Mesenteric fat pad (tissue), 1 donor: ENCODE results near the gene KDM4B. TPM values are rescaled to one million over a fixed set of nuclear protein-coding genes. Genes with fewer than 3 reads are reported as not detected.
"Not testable (repeated sequence)": the region's sequence is repeated elsewhere in the genome, so short reads cannot be mapped to it uniquely, and the experiment has no call there.

ENCODE experiments used
- DNase-seq: peaks from one replicate; pipeline ENCODE4 v3.0.0-alpha.2; 2020; ENCODE audit warnings: low spot score
- total RNA-seq: library from RNA; stranded (reverse); fragmentation: NEBNext Ultra II Directional; extraction: Animal tissue kit (Norgen Biotek cat#: 25700); gene quantifications from one replicate; pipeline ENCODE4 v1.2.1, GENCODE V29; 2021
- donor health status: DM: yes; HTN: yes; CAD: no.

The KDM4B gene
- total RNA-seq, 1 donor from 2014 or later: 46.1 TPM

GRCh38 chr19:5012688-5013457, 44.0 kb downstream of the KDM4B start:
- no peak for DNase-seq

DNA sequence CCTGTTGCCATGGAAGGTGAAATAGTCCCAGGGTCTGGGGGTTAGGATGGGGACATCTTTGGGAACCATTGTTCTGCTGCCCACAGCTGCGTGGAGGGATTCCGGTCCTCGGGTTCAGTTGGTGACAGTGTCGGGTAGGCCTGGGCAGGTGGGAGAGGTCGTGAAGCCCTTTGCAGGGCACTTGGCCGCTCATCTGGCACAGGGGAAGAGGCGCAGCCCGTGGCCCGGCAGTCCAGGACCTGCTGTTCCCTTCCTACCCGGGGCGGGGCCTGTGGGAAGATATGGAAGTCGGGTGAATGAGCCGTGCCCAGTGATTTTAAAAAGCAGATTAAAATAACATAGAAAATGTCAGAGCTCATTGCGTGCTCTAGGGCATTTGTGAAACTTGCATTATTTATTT, 44.8 kb downstream of the KDM4B start:
- DNase-seq: no peak

DNA sequence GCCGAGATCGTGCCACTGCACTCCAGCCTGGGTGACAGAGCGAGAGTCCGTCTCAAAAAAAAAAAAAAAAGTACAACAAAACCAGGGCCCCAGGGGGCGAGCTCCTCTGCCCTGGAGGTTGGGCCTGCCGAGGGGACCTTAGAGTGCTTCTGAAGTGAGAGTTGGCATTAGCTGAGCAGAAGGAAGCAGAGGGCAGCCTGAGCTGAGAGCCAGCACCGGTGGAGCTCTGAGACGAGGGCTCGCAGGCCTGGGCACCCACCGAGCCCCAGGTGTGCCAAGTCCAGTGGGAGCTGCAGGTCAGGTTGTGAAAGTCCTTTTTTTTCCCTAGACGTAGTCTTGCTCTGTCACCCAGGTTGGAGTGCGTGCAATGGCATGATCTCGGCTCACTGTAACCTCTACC, 46.0 kb downstream of the KDM4B start:
- DNase-seq: no peak

DNA sequence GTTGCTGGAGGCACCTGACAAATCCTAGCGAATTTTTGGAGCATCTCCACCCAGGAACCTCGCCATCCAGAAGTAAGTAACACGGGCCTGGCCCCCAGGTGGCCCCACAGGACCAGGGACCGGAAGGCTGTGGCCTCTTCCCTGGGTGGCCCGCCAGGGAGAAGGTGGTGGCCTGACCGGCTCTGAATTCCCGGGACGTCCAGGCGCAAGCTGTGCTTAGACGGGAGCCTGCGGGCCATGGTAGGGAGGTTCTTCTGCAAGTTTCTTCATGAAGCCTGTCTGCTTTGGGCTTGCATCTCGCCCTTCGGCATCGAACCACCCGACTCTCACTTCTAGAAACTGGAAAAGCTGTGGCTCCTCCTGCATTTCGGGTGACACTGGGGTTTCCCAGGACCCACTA, 47.4 kb downstream of the KDM4B start:
- DNase-seq: no peak

DNA sequence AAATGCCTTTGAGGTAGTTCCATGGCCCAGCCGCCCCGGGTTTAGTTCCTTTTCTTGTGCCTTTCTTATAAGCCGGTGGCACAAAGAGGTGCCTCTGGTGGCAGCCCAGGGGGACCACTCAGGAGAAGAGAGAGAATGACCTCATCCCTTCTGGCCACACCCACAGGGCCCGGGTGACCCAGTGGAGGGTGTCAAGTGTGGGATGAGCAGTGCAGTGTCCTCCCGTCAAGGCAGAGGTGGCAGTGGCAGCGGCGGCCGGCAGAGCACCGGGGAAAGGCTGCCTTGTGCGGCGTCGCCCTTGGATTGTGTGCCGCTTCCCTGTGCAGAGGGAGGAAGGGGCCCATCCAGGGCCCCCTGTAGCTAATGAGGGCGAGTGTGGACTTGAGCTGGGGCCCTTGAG, 47.9 kb downstream of the KDM4B start:
- DNase-seq: no peak

- DNase-seq: no peak
Observed at GRCh38 chr19:5017235-5017634, 48.3 kb downstream of the KDM4B start.

GRCh38 chr19:5018224-5019015, 49.5 kb downstream of the KDM4B start:
- DNase-seq: no peak

DNA sequence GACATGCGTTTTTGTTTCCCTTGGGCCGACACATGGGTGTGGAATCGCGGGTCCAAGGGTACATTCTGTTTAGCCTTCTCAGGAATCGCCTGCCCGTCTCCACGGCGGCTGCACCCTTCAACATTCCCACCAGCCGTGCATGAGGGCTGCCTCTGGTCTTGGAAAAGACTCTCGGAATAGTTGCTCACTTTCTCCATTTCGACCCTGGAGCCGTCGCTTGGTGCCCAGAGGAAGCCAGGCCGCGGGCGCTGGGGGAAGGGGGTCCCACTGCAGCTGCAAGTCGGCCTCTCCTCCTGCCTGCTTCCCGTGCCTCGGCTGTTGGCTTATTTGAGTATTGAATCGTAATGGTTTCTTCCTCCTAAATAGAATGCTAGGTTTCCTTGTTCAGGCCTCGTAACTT, 51.5 kb downstream of the KDM4B start:
- no peak for DNase-seq

- DNase-seq: no peak
Observed at GRCh38 chr19:5021046-5021445, 52.1 kb downstream of the KDM4B start.

DNA sequence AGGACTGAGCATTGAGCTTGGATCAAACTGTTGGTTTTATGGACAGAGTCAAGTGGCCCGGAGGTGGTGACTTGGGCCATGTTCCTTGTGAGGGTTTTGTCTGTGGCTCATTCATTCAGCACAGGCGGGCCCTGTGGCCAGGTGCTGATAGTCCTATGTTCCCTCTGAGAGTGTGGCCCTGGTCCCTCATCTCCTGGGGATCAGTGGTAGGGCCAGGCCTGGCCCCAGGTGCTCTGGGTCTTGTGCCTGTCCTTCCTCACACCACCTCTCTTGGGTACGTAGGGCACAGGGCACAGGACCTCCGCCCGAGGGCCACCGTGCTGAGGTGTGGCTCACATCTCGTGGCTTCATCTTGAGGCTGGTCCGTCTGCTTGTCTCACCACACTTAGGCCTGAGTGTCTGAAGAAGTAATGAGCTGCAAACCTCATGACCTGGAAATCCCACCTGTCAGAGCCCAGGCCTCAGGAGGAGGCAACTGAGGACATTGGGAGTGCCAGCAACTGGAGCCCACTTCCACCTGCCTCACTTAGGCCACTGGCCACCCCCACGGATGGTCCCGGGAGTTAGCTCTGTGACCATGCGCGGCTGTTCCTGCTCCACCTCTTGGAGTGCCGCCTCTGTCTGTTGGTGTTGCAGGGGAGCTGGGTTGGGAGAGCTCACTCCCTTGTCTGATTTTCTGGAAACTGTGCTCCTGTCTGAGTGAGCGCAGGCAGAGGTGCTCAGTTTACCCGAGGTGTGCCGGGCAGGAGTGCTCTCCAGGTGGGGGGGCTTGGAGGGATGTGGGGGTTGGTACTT, 53.4 kb downstream of the KDM4B start:
- DNase-seq: no peak

DNA sequence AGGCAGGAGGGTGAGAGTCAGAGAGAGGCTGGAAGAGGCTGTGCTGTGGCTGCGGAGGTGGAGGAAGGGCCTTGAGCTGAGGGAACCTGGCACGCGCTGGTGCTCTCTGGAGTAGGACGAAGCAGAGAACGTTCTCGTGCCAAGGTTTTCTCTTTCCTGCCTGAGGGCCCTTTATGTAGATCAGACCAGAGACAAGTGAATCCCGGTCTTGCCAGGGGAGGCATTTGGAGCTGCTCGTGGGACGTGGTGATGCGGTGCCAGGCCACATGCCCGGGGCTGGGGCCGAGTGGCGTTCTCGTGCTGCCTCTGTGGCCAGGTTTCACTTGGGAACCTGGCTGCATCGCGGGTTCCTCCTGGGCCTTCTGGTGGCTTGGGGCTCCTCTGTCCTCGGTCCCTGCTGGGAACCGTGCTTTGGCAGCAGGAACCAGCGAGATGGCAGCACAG, 54.2 kb downstream of the KDM4B start:
- DNase-seq: no peak

DNA sequence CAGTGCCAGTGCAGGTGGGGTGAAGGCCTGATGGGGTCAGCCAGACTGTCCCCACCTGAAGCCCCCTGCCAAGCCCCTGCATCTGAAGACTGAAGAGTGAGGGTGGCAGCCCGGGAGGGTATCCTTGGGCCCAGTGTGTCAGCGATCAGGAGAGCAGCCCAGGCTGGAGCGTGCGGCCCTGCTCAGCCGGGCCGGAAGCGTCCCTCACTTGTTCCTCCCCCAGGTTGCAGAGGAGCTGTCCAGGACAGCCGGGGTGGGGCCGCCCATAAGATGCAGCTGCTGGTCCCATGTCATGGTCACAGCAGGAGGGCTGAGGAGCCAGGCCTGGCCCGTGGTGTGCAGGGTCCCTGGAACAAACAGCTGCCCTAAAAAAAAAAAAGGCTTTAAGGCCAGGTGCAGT, 55.4 kb downstream of the KDM4B start:
- no peak for DNase-seq

- no peak for DNase-seq
Observed at GRCh38 chr19:5025027-5025426, 56.1 kb downstream of the KDM4B start.

DNA sequence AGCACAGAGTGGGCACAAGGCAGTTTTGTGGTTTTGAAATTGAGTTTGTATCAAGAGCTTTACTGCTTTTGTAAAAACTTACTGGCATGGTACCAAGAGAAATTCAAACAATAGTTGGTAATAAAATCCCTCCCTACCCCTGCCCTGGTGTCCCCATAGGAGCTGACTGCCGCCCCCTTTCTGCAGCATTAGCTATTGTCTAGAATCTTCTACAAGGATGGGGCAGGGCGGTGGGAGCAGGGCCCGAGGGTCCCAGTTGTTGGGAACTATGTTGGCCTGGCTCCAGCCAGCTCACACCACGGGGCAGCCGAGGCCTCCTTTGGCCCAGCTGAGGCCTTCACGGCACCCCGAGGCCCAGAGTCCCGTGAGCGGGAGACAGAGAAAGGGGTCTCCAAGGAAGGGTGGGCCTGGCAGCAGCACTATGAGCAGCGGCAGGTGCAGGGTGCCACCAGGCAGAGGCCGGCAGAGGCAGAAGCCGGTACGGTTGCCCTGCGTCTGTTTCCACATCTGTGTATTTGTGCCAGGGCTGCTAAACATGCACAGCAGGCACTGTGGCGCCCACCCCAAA, 57.9 kb downstream of the KDM4B start:
- DNase-seq: no peak

DNA sequence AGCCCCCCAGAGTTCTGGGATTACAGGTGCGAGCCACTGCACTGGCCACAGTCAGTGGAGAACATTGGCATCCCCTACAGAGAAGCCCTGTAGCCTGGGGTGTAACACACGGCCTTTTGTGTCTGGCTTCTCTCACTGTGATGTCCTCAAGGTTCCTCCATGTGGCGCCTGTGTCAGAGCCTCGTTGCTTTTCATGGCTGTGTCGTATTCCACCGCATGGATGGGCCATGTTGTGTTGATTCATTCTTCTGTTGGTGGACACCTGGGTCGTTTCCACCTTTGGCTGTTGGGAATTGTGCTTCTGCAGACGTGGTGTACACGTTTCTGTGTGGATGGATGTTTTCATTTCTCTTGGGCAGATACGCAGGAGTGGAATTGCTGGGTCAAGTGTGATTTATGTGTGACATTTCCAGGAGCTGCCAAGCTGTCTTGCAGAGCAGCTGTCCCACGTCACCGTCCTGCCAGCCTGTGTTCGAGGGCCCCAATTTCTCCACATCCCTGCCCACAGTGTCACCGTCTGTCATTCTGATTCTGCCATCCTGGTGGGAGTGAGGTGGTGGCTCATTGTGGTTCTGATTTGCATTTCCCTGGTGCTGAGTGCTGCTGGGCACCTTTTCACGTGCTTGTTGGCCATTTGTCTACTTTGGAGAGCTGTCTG, 59.4 kb downstream of the KDM4B start:
- DNase-seq: no peak

- not testable (repeated sequence) for DNase-seq
Observed at GRCh38 chr19:5029596-5029995, 60.7 kb downstream of the KDM4B start.

- DNase-seq: no peak
Observed at GRCh38 chr19:5030136-5030820, 61.4 kb downstream of the KDM4B start.

DNA sequence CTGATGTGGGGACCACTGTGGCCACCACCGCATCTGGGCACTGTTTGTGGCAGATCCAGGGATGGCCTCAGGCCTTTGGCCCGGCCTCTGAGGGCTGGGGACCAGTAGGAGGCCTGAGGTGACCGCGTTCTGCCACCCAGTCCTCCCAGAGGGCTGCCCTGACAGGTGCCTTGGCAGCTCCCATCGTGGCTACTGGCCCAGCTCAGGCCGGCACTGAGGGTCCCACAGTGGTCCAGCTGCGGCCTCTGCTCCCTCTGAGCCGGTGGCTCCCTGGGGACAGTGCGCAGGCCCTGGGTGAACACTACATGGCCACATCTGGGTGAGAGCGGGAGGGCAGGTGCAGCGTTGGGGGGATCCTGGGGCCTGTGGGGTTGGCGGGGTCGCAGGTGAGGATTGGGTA, 61.9 kb downstream of the KDM4B start:
- no peak for DNase-seq

DNA sequence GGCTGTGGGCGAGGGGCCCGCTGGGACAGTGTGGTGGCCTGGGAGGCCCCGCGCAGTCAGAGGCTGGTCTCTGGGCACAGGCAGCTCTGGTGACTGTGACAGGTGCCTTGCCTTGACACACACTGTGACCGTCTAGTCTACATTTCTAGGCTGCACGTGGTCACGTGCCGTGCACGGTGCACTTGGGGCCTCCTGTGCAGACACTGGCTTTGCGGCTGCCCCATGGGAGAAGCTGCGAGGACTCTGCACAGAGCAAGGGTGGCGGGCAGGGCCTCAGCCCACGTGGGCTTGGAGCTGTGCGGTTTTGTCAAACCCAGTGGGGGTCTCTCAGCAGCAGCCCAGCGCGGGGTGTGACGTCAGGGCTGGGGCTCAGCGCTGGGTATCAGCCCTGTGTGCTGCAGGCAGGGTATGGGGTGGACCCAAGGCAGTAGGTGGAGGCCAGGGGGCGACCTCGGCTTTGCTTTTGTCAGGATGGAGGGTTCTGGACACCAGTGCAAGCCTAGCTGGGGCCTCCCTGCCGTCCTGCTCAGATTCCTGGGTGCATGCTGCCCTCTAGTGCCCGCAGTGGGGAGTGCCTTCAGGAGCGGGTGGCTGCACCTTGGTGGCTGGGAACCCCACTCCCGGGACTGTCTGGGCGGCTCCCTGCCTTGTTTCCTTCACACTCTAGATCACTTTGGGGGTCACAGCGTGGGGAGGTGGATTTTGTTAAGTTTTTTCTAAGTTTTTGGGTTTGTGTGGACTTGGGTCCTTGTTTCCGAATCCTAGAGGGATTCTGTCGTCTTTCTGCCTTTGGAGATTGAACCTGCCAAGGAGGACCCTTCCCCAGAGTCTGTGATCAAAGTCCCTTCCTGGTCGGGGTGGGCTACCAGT, 62.6 kb downstream of the KDM4B start:
- DNase-seq: no peak
